ENCODE measurements around the gene DNAL1. TPM values are rescaled to one million over a fixed set of nuclear protein-coding genes. Genes with fewer than 3 reads are reported as not detected.

DNAL1 gene
- total RNA-seq, 1 experiment from 2014 or later = 14.6 TPM

- TF ChIP-seq REST (IDR thresholded peaks at IDR 0.05; ENCODE audit: low read depth) (no peak), EZH2 (IDR thresholded peaks at IDR 0.05) (no peak)
Measured at GRCh38 chr14:73715707-73716106, 70.9 kb downstream of the DNAL1 start (continued).

- DNase-seq (ENCODE audit: low read depth, low spot score) = no peak
- intact Hi-C loops (cut with micrococcal nuclease) = no loop called here
- no peak overlapping the region for H2AFZ ChIP-seq (ENCODE audit: low read depth, low read length, poor library complexity, severe bottlenecking)
- no peak overlapping the region for H3K9ac ChIP-seq (ENCODE audit: low read length)
- ChIA-PET RAD21 (ENCODE audit: low non-redundant PET in 1 of 2, low total read pairs in 2 of 2, uncharacterized antibody in 2 of 2, unreplicated experiment in 2 of 2) (no interaction called here), POLR2A (no interaction called here), CTCF (no interaction called here)
- no TSS peak for BruUV-seq (replicated peaks)
- H3K9me3 ChIP-seq (ENCODE audit: control insufficient read depth in 1 of 2, insufficient read depth in 1 of 2, low read depth in 1 of 2, low read length in 2 of 2) = no peaks in the 10 kb centered on the region
- H3K4me3 ChIP-seq (replicated peaks in 1 of 2; ENCODE audit: low read depth in 1 of 2, low read length in 2 of 2) = no peak overlapping the region
- peaks cover 17 to 28% of the 10 kb centered on the region in 2 experiments; a peak in 3 of 4 replicates for H3K36me3 ChIP-seq (ENCODE audit: control insufficient read depth in 1 of 2, insufficient read depth in 2 of 2, low read length in 2 of 2)
- no peak for TF ChIP-seq REST (IDR thresholded peaks at IDR 0.05; ENCODE audit: low read depth)
- no peak for TF ChIP-seq SP1 (IDR thresholded peaks at IDR 0.05; ENCODE audit: low read depth)
- no peak for TF ChIP-seq EZH2 (IDR thresholded peaks at IDR 0.05)
- no peak for TF ChIP-seq EZH2phosphoT487 (IDR thresholded peaks at IDR 0.05; ENCODE audit: borderline replicate concordance)
- TF ChIP-seq TCF7L2 (IDR thresholded peaks at IDR 0.05; ENCODE audit: borderline replicate concordance, extremely low read depth, insufficient read depth, insufficient read length) = no peak
- no peak for TF ChIP-seq ZBTB33 (IDR thresholded peaks at IDR 0.05; ENCODE audit: extremely low read depth, insufficient replicate concordance, low read length)
- no peak for TF ChIP-seq ZNF274 (IDR thresholded peaks at IDR 0.05; ENCODE audit: low read depth, low read length)
- TF ChIP-seq POLR2AphosphoS5 (IDR thresholded peaks at IDR 0.05; ENCODE audit: low read depth, low read length) = no peak
- no peak for TF ChIP-seq CBX3 (IDR thresholded peaks at IDR 0.05; ENCODE audit: low read depth)
- no peak for TF ChIP-seq ZFX (IDR thresholded peaks at IDR 0.05)
- TF ChIP-seq RAD21 (IDR thresholded peaks at IDR 0.05; ENCODE audit: low read depth) = no peak
- TF ChIP-seq FOSL1 (IDR thresholded peaks at IDR 0.05; ENCODE audit: low read depth) = no peak
- no peak for TF ChIP-seq CTCF (IDR thresholded peaks at IDR 0.05 in 2 of 3, conservative IDR thresholded peaks at IDR 0.05 in 1 of 3; ENCODE audit: borderline replicate concordance in 1 of 3, insufficient read depth in 1 of 3, low read depth in 2 of 3, low read length in 2 of 3)
- H3K79me2 ChIP-seq (ENCODE audit: insufficient read depth, low read length) = peaks cover 14% of the 10 kb centered on the region
- H3K27me3 ChIP-seq (ENCODE audit: insufficient read depth, low read length) = no peaks in the 10 kb centered on the region
- ATAC-seq = no peak
- no peaks in the 10 kb centered on the region for H3K9me2 ChIP-seq (ENCODE audit: insufficient read depth)
- H3K27ac ChIP-seq (ENCODE audit: low read depth, low read length) = no peak overlapping the region
- H4K20me1 ChIP-seq (ENCODE audit: insufficient read depth) = no peaks in the 10 kb centered on the region
- no peak overlapping the region for H3K4me2 ChIP-seq (ENCODE audit: low read length)
- peaks cover 20 to 23% of the 10 kb centered on the region in 2 experiments for H3K4me1 ChIP-seq (ENCODE audit: control insufficient read depth in 1 of 2, insufficient read depth in 2 of 2, low read length in 2 of 2)
Measured at GRCh38 chr14:73717266-73717665, 72.5 kb downstream of the DNAL1 start.
